Natural killer cell (primary cell): Measurements from ENCODE around the gene ATP2A3. TPM values are rescaled to one million over a fixed set of nuclear protein-coding genes. Genes with fewer than 3 reads are reported as not detected.

ENCODE experiments used
- total RNA-seq, 4 donors: library from RNA; stranded (reverse); fragments of 120-200 nt in 1 of 4; gene quantifications; one replicate each; pipeline versions ENCODE4 v1.2.3 to v1.2.4, GENCODE V29; 2013 to 2022

ATP2A3 gene
- total RNA-seq, 3 donors from 2014 or later (not counting 1 experiment from before 2014, with no cell fraction given): 326 to 397 (median 377) TPM

Other genes starting within 250 kb of the ATP2A3 start
- gene HASPIN, start 240.5 kb downstream of the ATP2A3 start, total RNA-seq: under 1 TPM; 0.33 to 0.79 (median 0.70) TPM
- gene ITGAE, start 163.2 kb downstream of the ATP2A3 start, total RNA-seq: 10 to 100 TPM; 12.8 to 13.8 (median 13.8) TPM
- 10 to 100 TPM; 55.9 to 60.7 (median 58.1) TPM for gene NCBP3, start 118.2 kb downstream of the ATP2A3 start, total RNA-seq
- gene CAMKK1, start 71.4 kb downstream of the ATP2A3 start, total RNA-seq: 1 to 10 TPM; 3.2 to 4.3 (median 3.9) TPM
- 10 to 100 TPM in 2 of 3 donors, 1 to 10 TPM in 1; 2.3 to 15.3 (median 13.4) TPM for gene P2RX1, start 48.0 kb downstream of the ATP2A3 start, total RNA-seq
- gene ZZEF1, start 178.6 kb upstream of the ATP2A3 start, total RNA-seq: 100 to 1,000 TPM; 102 to 126 (median 125) TPM
- gene CYB5D2, start 178.8 kb upstream of the ATP2A3 start, total RNA-seq: 1 to 10 TPM; 5.3 to 7.1 (median 6.4) TPM